NCI-H226 (cell line): ENCODE data around the gene IDH1.
"Not testable (repeated sequence)": the region's sequence is repeated elsewhere in the genome, so short reads cannot be mapped to it uniquely, and the experiment has no call there.

Source experiments
- DNase-seq: peaks from one replicate; pipeline ENCODE4 v3.0.0-alpha.2; 2015

IDH1 gene

GRCh38 chr2:208256192-208256782 is 1.4 kb upstream of the IDH1 start:
- DNase-seq, result no peak

- DNase-seq, result no peak
Observed at GRCh38 chr2:208255557-208256106, 761 bp upstream of the IDH1 start.

GRCh38 chr2:208254118-208254870 is 577 bp downstream of the IDH1 start:
- peak; percentile 21 for DNase-seq

- DNase-seq, result no peak
Observed at GRCh38 chr2:208253600-208254117, 1.2 kb downstream of the IDH1 start.

GRCh38 chr2:208252716-208253492 is 2.0 kb downstream of the IDH1 start:
- DNase-seq, result no peak

- no peak for DNase-seq
Observed at GRCh38 chr2:208251098-208251497, 3.8 kb downstream of the IDH1 start.

GRCh38 chr2:208250388-208250787 is 4.5 kb downstream of the IDH1 start:
- DNase-seq, result no peak

- DNase-seq, result no peak
Observed at GRCh38 chr2:208249296-208249695, 5.6 kb downstream of the IDH1 start.

- DNase-seq, result no peak
Observed at GRCh38 chr2:208248601-208249000, 6.3 kb downstream of the IDH1 start.

- no peak for DNase-seq
Observed at GRCh38 chr2:208245746-208246145, 9.1 kb downstream of the IDH1 start.

- DNase-seq, result no peak
Observed at GRCh38 chr2:208244422-208244821, 10.4 kb downstream of the IDH1 start.

- no peak for DNase-seq
Observed at GRCh38 chr2:208240619-208241209, 14.2 kb downstream of the IDH1 start.

GRCh38 chr2:208239770-208240493 is 14.9 kb downstream of the IDH1 start:
- DNase-seq, result no peak

- no peak for DNase-seq
Observed at GRCh38 chr2:208235860-208236259, 19.0 kb downstream of the IDH1 start.

GRCh38 chr2:208234786-208235185 is 20.1 kb downstream of the IDH1 start:
- no peak for DNase-seq

- no peak for DNase-seq
Observed at GRCh38 chr2:208228476-208228875, 26.4 kb downstream of the IDH1 start.

GRCh38 chr2:208227581-208228232 is 27.2 kb downstream of the IDH1 start:
- DNase-seq, result no peak

GRCh38 chr2:208224802-208225201 is 30.1 kb downstream of the IDH1 start:
- peak; percentile 36 for DNase-seq

- DNase-seq, result peak; percentile 70
Observed at GRCh38 chr2:208222351-208222750, 32.5 kb downstream of the IDH1 start.

- not testable (repeated sequence) for DNase-seq
Observed at GRCh38 chr2:208221873-208222272, 33.0 kb downstream of the IDH1 start.

- no peak for DNase-seq
Observed at GRCh38 chr2:208210688-208211451, 44.0 kb downstream of the IDH1 start.
